Adrenal gland (tissue), 5 donors: Measurements from ENCODE around the gene BLZF1.
"Not testable (repeated sequence)": the region's sequence is repeated elsewhere in the genome, so short reads cannot be mapped to it uniquely, and the experiment has no call there.

Source experiments
- POLR2A ChIP-seq, 2 donors: fragments of 450-650 bp; IDR thresholded peaks; one replicate each; pipeline ENCODE4 v1.6.1; 2017; ENCODE audit warnings: antibody characterized with exemption in 2 of 2, mild to moderate bottlenecking in 2 of 2, moderate library complexity in 1 of 2
- TF ChIP-seq, protein P1 (sequence below), 6 experiments: fragments of 450-650 bp in 4 of 6; fragments of 200-600 bp in 2 of 6; sonication (generic) in 1 of 6; IDR thresholded peaks; 1 replicate in 5 of 6; 2 replicates in 1 of 6; pipeline versions ENCODE4 v1.5.1 to v1.8.0; 2016 to 2021; ENCODE audit warnings: antibody characterized with exemption in 6 of 6, mild to moderate bottlenecking in 2 of 6, moderate library complexity in 1 of 6
- donor health status: DM: no; HTN: no; CAD: no.

DNA sequence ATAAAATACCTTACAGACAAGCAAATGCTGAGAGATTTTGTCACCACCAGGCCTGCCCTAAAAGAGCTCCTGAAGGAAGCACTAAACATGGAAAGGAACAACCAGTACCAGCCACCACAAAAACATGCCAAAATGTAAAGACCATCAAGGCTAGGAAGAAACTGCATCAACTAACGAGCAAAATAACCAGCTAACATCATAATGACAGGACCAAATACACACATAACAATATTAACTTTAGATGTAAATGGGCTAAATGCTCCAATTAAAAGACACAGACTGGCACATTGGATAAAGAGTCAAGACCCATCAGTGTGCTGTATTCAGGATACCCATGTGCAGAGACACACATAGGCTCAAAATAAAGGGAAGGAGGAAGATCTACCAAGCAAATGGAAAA, 34.6 kb downstream of the BLZF1 start:
- TF ChIP-seq, protein P1, sequence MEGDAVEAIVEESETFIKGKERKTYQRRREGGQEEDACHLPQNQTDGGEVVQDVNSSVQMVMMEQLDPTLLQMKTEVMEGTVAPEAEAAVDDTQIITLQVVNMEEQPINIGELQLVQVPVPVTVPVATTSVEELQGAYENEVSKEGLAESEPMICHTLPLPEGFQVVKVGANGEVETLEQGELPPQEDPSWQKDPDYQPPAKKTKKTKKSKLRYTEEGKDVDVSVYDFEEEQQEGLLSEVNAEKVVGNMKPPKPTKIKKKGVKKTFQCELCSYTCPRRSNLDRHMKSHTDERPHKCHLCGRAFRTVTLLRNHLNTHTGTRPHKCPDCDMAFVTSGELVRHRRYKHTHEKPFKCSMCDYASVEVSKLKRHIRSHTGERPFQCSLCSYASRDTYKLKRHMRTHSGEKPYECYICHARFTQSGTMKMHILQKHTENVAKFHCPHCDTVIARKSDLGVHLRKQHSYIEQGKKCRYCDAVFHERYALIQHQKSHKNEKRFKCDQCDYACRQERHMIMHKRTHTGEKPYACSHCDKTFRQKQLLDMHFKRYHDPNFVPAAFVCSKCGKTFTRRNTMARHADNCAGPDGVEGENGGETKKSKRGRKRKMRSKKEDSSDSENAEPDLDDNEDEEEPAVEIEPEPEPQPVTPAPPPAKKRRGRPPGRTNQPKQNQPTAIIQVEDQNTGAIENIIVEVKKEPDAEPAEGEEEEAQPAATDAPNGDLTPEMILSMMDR (IDR thresholded peaks at IDR 0.05) = not testable (repeated sequence)
- not testable (repeated sequence) for TF ChIP-seq POLR2A (IDR thresholded peaks at IDR 0.05)
